Kidney capillary endothelial cell (primary cell): ENCODE data around the gene FGB.

Experiments
- DNase-seq: peaks from one replicate; pipeline ENCODE4 v3.0.0-alpha.2; 2018; ENCODE audit warnings: low spot score

FGB gene

DNA sequence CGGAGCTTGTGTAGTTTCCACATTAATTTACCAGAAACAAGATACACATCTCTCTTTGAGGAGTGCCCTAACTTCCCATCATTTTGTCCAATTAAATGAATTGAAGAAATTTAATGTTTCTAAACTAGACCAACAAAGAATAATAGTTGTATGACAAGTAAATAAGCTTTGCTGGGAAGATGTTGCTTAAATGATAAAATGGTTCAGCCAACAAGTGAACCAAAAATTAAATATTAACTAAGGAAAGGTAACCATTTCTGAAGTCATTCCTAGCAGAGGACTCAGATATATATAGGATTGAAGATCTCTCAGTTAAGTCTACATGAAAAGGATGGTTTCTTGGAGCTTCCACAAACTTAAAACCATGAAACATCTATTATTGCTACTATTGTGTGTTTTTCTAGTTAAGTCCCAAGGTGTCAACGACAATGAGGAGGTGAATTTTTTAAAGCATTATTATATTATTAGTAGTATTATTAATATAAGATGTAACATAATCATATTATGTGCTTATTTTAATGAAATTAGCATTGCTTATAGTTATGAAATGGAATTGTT lies at the start of gene FGB:
FGB (plus strand) TSS at position 315 of the 558 bp plus-strand sequence; CDS start at position 323, 8 bp downstream.
- no peak for DNase-seq

DNA sequence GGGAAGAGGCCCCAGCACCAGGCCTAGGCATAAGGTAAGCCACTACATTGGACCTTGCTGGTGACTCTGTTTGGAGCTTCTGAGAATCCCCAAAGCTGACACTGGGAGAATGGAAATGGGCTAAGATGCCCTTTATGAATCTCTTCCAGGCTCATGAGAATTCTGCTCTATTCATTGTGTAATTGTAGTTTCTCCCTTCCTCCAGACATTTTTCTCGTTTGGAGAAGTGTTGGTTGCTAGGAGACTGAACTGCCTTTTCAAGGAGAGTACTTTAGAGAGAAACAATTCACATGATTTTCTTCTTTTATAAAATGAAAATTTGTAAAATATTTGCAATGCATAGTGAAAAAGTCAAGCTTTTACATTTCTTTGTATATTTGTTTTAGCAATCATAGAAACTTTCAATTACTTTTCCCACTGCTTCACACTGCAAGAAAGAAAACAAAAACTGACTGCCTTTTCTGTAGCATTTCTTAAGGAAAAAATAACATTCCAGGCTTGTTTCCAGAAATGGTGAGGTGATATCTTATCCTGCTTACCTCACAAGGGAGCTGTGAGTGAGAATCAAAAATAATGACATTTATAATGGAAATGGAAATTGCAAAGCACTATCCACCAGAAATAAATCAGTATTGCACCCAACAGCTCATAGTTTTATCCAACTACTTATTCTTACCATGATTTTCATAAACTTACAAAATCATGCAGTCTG lies 46.3 kb upstream of the FGB start:
- no peak for DNase-seq

DNA sequence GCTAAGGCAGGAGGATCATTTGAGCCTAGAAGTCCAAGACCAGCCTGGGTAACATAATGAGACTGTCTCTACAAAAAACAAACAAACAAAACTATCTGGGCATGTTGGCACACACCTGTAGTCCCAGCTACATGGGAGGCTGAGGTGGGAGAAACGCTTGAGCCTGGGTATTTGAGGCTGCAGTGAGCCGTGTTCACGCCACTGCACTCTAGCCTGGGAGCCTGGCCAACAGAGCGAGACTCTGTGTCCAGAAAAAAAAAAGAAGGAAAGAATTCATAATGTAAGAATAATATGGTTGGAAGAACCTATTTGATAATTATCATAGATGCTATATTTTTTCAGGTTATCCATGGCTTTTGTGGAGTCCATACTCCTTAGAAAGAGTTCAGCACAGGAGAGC lies 45.2 kb upstream of the FGB start:
- no peak for DNase-seq

DNA sequence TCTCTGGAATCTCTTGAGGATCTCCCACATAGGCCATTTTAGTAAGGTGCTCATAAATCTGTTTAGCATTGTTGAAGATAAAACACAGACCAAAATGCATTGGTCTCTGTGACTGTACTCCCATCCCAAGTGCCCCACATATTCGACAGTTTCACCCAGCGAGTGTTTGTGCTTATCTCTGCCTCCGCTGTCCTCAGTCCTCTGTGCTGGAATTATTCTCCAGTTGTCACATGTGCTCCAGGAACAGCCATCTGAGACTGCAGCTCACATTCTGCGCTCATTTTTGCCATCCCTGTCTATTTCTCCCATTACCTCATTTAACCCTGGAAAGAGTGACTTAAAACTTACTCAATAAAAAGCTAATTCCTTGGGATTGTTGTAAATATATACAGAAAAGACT lies 43.6 kb upstream of the FGB start:
- no peak for DNase-seq

DNA sequence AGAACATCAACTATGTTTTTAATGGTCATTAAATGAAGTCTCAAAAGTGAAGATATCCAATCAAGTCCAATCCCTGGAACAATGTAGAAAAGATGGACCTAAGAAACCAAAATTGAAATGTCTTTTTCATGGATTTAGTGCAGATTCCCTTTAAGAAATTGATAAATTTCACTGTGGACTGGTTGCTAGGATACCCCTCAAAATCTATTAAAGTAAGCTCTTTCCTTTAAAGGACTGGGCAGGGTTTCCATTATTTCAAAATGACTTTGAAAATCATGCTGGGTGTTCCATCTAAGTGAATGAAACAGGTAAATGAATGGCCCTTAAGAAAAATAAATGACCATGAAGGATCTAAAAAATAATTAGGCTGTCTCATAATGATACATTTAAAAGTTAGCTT lies 41.2 kb upstream of the FGB start:
- DNase-seq = no peak

DNA sequence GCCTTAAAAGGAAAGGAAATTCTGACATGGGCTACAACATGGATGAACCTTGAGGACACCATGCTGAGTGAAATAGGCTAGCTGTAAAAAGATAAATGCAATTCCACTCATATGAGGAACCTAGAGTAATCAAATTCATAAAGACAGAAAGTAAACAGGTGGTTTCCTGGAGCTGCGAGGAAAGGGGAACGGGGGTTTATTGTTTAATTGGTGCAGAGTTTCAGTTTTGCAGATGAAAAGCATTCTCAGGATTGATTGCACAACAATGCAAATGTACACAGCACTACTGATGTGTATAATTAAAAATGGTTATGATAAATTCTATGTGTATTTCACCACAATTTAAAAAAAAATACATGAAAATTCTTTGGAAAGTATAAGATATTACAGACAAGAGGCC lies 36.7 kb upstream of the FGB start:
- DNase-seq = no peak

DNA sequence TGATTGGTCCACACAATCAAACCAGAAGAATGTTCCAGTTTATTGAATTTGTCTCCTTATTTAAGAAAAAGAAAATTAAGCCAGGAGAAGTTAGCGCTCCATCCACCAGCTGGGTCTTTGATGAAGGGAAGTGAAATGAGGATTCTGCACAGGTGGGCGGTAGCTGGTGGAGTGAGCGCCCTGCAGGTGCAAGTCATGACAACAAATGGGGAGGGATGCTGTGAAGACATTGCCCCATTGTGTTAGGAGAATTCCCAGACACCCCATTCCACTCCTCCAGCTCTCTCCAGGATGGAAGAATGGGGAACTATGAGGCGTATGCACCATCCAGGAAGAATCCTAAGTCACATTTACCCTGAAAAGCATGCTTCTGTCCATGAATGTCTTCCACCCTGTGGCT lies 35.5 kb upstream of the FGB start:
- no peak for DNase-seq

DNA sequence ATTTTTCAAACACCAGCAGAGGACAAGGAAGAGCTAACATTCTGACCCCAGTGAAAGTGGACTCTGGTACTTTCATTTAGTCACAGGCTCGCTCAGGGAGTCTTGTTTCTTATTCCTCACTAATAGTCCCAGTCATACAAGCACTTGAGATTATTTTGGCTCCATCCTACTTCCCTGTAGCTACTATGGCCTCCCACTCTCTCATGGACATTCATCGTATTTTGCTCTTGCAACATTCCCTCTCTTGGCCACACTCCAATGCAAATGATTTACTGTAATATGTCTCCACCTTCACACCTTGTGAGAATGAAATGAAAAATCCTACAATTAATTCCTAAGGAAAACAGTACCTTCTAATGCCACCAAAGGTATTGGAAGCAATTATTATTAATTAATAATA lies 33.9 kb upstream of the FGB start:
- DNase-seq = no peak

DNA sequence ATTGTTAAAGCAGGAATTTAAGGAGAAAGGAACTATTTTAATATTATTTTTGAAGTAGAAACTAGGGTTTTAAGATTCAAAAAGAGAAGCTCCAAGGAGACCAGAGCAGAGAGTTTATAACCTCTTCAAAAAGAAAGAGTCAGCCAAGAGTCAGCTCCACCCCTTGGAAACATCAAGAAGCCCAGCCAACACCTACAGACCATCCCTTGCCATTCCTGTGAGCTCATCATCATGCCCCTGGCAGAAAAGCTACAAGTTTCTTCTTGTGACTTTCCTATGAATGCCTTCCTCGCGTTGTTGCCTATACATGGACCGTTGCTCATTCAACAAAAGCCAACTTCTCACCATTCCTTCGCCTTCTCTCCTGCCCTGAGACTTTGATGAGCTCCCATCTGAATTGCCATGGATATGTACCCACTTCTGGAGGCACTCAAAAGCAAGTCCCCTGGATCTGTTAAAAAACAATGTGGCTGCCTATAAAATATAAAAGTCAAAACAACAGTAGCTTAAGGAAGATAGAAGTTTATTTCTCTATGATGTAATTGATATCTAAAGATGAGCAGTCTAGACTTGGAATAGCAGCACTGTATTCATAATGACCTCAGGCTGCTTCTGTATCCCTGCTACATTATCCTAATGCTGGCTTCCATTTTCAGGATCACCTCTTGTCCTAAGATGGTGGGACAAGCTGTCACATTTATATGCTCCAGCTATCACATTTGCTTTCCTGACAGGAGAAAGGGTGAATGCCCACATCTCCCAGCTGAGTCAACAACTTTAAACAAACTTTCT lies 32.9 kb upstream of the FGB start:
- no peak for DNase-seq

DNA sequence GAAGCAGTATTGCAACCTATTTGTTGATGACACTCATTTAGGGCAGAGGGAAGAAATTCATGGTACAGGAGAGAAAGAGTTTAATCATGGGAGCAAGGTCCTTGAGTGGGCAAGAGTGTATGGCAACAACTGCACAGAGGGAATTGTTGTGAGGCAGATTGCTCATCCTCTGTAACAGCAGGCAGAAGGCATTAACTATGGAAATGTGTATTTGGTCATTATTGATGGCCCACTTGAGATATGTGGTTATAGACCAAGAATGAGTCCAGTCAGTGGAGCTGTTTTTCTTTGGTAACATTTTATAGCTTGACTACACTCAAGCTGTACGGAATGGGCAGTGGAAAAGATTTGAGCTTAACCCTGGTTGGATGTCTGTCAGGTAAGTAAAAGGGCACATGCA lies 28.5 kb upstream of the FGB start:
- DNase-seq = no peak

DNA sequence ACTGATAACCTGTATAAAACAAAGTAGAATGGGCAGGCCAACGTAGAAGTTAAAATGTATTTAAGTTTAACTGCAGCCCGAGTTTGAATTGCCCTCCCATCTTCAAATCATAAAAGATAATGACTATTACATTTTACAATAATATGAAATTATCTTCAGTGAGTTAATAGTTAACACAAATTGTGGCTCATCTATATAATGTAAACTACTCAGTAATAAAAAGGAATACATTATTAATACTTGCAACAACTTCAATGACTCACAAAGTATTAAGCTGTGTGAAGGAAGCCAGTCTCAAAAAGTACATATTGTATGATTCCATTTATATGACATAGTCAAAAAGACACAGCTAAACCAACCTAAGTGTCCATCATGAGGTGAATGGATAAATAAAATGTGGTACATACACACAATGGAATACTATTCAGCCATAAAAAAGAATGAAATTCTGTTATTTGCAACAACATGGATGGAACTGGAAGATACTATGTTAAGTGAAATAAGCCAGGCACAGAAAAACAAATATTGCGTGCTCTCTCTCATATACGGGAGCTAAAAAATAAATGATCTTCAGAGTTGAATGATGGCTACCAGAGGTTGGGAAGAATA lies 20.4 kb upstream of the FGB start:
- no peak for DNase-seq

DNA sequence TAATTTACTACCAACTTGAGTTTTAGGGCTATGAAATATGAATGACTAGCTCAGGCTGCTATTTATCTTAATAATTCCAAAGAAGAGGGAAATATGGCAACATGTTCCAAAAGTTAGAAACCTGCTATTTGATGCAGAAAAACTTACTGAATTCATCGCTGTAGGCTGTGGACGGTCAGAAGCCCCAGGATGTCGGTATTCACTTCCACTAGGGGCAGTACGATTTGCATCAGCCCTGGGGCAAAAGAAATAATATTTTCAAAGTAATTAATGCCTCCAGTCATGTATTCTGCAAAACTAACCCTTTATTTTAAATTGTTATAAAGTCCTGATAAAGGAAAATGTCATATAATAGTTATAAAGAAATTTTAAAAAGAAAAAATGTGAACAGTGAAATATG lies 17.1 kb upstream of the FGB start:
- no peak for DNase-seq

DNA sequence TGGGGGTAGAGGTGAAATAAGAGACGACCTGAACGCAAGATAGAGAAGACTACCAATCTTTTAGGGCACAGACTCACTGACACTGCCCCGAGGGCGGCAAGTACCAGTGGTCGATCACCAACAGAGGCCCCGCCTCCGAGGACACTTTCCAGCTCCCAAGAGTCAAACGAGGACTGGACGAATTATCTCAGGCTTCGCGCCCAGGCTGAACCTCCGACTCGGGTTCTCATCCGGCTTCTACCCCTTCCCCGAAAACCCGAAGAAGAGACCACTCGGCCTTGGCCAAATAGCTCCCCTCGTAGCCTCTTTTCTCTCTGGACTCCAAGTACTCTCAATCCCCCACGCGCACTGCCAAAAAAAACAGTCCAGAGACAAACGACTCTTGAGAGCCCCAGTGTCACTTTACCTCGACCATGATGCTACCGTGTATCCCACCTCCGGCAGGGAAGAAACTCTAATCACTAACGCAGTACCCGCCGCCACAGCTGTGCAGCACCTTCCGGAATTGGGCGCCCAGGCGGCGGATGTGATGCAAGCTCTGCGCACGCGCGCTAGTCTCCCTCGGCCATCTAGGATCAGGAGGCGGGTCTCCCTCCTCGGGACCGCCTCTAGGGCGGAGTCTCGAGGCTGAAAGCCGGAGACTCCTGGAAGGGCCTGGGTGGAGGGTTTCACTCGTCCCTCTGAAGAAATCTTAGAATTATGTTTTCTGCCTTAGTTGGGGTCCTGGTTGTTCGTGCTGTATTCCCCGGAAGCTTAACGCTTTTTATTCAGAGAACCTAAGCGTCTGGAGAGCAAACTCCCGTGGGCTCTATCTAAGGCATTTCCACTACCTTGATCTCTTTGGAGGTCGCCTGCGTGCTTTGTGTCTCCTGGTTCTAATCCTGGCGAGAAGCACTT lies 12.7 kb upstream of the FGB start, which contains the start of gene PLRG1:
PLRG1 (minus strand) TSS at position 507 of the 897 bp plus-strand sequence; CDS start at position 415, 92 bp downstream.
- peak; percentile 97 for DNase-seq

DNA sequence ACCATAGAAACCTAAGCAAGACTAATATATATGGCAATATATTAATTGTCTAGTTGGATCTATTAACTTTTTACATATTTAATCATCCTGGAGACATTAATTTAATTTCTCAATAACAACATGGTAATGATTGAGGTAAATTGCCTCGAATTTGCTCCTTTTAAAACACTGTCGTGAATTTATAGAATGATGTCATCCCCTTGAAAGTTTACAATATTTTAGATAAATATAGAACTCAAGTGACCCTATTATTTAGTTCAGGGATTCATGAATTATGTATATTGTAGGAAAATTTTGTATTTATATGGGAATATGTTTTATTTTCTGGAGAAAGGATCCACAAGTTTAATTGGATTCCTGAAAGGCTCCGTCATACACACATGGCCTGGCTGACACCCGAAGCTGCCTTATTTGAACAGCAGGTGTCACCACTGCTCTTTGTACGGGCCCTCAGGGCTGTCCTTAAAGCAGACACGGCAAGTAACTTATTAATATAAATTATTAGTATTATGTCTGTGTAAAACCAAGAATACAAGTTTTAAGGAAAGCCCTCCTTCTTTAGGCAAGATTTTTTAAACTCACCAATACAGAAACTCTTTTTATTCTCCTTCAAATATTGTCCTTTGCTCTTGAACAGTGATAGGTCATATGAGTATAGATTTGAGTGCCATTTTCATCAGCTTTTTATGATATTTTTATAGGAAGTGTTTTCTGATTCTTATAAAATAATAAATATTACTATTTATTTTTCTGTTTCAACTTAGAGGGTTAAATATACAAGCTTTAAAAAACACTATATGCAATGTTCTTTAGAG lies 10.7 kb upstream of the FGB start:
- peak; percentile 72 for DNase-seq

DNA sequence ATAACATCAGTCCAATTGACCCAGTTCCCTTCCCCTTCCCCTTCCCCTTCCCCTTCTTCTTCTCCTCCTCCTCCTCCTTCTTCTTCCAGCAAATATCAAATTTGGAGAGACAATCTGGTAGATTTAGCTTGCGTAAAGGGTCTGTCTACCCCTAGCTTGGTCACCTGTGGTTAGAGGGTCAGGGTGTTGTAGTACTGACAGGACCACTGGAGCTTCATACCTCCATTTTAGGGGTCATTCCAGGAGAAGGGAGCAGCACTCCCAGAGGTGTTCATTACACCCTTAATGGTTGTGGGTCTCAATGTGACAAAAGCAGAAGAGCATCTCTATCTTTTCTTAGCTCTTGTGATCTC lies 3.7 kb upstream of the FGB start:
- DNase-seq = no peak

DNA sequence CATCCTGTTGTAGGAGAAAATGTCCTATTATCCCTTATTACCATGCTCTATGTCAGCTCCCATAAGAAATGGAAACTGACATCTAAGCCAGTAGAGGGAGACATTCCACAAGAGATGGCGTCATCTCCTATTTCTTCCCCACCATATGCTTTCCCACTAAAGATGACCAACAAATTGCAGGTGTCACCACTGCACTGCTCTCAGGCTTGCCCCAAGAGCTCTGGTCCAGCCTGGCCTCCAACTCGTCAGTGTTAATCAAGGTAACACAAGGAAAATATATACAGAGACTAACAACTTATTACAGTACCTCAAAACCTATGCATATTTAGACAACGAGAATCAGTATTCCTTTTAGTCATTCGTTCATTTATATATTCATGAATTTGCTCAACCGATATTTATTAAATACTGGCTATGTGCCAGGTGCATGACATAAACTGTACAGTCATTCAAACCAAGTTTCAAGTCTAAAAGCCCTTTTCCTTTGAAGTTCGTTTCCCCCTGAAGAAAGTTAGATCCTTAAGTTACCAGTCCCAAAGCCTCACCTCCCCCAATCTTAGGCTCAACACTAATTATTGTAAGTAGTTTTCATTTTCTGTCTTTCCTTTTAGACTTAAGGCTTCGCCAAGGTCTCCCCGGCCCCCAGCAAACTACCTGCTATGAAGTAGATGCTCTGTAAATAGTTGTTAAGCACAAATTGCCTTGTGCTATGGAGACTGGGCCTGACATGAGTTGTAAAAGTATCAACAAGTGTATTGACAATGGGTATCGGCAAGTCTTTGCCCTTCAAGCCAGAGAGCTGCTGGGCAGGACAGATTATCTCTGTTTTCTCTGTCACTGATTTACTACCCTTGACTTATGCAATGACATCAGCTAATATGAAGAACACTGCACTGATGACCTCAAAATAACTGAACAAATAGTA lies 3.1 kb upstream of the FGB start:
- DNase-seq = peak; percentile 51

DNA sequence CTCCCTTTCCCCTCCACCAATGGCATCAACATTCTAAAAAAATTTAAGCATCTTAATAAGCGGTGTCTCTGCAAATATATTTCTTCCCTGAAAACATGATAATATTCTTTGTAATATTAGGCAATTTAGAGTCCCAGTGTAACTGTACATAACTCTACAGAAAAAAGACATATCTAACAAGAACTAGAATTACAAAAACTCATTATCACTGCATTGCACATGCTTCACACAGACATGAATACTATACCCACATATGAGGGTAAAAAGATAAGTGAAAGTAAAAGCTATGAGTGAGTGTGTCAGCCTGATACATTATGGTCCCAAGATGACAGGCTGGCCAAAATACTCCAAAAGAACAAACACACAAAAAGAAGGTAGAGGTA lies 2.4 kb upstream of the FGB start:
- DNase-seq = no peak

DNA sequence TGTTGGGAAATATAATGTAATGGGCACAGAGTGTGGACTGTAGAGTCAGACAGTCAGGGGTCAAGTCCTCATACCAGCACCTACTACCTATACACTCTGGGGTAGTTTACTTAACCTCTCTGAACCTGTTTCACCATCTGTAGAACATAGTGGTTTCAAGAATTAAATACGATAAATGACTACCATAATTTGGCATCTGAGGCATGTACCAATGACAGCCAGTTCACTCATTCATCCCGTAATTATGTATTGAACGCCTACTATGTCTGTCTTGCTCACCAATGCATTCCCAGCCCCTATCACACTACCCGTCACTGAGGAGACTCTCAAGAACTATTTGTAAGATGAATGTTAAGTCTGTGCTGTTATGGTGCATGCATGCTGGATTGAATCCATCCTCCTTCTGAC lies 2.0 kb upstream of the FGB start:
- no peak for DNase-seq

DNA sequence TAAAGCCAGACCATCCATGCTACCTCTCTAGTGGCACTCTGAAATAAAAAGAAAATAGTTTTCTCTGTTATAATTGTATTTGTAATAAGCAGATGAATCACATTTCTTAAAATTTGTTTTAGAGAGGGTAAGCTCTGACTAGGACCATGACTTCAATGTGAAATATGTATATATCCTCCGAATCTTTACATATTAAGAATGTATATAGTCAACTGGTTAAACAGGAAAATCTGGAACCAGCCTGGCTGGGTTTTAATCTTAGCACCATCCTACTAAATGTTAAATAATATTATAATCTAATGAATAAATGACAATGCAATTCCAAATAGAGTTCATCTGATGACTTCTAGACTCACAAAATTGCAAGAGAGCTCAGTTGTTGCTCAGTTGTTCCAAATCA lies 1.5 kb downstream of the FGB start:
- DNase-seq = no peak

DNA sequence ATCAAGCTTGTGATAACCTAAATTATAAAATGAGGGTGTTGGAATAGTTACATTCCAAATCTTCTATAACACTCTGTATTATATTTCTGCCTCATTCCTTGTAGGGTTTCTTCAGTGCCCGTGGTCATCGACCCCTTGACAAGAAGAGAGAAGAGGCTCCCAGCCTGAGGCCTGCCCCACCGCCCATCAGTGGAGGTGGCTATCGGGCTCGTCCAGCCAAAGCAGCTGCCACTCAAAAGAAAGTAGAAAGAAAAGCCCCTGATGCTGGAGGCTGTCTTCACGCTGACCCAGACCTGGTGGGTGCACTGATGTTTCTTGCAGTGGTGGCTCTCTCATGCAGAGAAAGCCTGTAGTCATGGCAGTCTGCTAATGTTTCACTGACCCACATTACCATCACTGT lies 2.9 kb downstream of the FGB start:
- no peak for DNase-seq
